ENCODE measurements around the gene ZSWIM4.

ZSWIM4 gene

GRCh38 chr19:13812544-13812943 is 17.3 kb downstream of the ZSWIM4 start:
- DNase-seq (ENCODE audit: low spot score): no peak

DNA sequence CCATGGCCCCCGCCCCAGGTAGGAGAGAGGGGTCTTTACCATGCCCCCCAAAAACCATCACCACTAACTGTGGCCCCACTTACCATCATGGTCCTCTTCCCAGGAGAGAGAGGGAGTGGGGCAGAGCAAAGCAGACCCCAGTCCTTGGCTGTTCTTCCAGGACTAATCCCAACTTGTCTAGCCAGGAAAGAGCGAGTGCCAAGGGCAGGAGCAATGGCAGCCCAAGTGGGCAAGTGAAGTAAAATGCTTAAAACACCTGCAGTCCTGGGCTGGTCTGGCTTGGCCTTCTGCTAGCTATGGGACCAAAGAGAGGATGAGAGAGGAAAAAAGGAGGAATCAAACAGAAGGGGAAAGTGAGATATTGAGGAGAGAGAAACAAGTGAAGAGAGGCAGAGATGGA is 17.9 kb downstream of the ZSWIM4 start:
- DNase-seq (ENCODE audit: low spot score): no peak

DNA sequence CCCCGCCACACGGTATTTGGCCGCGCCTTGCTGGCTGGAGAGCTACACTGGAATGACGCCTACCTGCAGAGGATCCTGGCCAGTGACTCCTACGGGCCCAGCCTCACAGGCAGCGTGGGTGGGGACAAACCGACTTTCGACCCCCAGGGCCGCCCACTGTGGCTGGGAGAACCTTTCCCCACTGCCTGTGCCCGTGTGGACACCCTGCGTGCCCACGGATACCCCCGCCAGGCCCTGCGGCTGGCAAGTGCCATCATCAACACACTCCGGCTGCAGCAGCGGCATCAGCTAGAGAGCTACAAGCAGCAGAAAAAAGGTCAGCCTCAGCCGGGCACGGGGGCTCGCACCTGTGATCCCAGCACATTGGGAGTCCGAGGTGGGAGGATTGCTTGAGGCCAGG is 19.3 kb downstream of the ZSWIM4 start:
- DNase-seq (ENCODE audit: low spot score): no peak

DNA sequence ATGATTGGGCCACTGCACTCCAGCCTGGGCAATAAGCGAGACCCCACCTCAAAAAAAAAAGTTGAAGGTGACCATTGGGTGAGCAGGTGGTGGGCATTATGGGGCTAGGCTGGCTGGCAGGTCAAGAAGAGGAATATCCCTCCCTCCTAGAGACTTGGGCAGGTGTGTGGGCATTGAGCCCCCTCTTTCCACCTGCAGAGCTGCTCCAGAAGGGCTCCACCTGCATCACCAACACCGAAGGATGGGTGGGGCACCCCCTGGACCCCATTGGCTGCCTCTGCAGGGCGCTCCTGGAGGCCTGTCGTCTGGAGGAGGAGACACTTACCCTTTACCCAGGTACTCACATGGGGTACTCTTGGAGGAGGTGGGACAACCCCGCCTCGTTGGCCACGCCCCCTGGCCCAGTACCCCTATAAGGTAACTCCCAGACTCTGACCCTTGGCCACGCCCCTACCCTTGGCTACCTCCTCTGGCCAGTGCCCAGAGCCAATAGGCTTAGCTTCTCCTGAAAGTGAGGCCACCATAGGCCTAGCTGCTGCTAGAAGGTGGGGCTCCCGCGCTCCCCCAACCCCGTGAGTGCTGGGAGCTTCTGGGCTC is 21.9 kb downstream of the ZSWIM4 start:
- DNase-seq (ENCODE audit: low spot score): no peak

DNA sequence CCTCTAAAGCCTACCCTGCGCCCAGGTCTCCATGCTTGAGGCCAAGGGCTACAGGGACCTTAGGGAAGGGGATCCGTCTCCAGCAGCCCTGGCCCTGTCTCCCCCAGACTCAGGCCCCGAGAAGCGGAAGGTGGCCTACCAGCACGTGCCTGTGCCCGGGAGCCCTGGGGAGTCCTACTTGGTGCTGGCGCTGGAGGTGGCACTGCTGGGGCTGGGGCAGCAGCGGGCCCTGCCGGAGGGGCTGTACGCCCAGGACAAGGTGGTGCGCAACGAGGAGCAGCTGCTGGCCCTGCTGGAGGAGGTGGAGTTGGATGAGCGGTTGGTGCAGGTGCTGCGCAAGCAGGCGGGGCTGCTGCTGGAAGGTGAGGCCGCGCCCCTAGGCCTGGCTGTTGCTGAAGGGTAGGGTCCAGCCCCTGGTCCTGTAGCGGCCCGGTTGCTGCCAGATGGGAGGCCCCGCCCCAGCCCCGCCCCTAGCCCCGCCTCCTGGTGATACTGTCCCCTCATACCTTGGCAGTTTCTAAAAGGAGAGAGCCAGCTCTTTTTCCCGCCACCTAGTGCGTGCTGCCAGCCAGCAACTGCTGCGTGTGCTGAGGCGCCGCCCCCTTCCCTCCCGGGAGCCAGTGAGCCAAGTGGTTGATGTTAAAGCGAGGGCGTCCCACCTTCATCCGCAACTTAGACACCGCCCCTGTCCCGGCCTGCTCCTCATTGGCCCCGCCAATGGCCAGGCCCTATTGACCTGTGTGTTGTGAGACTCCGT is 22.6 kb downstream of the ZSWIM4 start:
- DNase-seq (ENCODE audit: low spot score): no peak

DNA sequence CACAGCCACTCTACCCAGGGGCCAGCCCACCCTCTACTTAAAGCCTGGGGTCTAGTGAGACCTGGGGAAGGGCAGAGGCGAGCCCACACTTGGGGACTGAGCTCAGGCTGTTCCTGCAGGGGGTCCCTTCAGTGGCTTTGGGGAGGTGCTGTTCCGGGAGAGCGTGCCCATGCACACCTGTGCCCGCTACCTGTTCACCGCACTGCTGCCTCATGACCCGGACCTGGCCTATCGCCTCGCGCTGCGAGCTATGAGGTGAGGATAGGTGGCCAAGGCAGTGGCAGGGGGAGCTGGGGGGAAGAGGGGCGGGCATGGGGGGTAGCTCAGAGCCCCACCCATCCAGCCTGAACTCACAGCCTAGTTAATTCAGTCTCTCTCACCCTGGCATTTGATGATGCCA is 24.0 kb downstream of the ZSWIM4 start:
- DNase-seq (ENCODE audit: low spot score): no peak

DNA sequence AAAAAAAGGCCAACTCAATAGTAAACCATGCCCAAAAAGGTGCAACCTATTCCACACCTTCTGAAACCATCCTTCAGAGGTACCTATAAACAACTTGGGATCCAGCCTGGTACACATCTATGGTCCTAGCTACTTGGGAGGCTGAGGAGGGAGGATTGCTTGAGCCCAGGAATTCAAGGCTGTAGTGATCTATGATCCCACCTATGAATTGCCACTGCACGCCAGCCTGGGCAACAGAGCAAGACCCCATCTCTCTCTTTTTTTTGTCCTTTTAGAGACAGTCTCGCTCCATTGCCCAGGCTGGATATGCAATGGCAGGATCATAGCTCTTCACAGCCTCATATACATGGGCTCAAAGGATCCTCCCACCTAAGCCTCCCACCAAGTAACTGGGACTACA is 26.0 kb downstream of the ZSWIM4 start:
- no peak for DNase-seq (ENCODE audit: low spot score)

DNA sequence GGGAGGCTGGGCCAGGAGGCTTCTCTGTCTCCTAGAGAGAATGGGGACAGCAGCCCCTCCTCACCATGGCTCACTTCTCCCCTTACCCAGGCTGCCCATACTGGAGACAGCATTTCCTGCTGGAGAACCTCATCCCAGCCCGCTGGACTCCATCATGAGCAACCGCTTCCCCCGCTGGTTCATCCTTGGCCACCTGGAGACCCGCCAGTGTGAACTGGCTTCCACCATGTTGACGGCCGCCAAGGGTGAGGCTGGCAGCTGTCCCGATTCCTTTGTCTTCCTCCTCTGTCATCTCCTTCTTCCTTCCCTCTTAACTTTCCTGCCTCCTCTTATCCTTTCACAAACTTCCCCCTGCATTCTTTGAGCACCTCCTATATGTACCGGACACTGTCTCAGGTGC is 28.0 kb downstream of the ZSWIM4 start:
- no peak for DNase-seq (ENCODE audit: low spot score)

- DNase-seq (ENCODE audit: low spot score): no peak
Observed at GRCh38 chr19:13823901-13824300, 28.7 kb downstream of the ZSWIM4 start.

DNA sequence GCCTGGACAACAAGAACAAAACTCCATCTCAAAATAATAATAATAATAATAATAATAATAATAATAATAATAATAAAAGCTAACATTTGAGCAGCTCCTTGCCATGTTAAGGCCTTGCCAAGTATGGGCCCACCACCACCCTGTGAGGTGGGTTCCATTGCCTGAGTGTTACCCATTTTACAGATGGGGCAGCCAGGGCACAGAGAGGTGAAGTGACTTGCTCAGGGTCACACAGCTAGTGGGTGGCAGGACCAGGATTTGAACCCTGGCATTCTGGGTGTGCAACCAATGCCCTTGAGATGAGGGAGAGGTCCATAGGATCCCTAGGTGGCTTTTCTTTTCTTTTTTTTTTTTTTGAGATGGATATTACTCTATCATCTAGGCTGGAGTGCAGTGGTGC is 29.5 kb downstream of the ZSWIM4 start:
- DNase-seq (ENCODE audit: low spot score): no peak

- DNase-seq (ENCODE audit: low spot score): no peak
Observed at GRCh38 chr19:13825489-13826441, 30.5 kb downstream of the ZSWIM4 start.

DNA sequence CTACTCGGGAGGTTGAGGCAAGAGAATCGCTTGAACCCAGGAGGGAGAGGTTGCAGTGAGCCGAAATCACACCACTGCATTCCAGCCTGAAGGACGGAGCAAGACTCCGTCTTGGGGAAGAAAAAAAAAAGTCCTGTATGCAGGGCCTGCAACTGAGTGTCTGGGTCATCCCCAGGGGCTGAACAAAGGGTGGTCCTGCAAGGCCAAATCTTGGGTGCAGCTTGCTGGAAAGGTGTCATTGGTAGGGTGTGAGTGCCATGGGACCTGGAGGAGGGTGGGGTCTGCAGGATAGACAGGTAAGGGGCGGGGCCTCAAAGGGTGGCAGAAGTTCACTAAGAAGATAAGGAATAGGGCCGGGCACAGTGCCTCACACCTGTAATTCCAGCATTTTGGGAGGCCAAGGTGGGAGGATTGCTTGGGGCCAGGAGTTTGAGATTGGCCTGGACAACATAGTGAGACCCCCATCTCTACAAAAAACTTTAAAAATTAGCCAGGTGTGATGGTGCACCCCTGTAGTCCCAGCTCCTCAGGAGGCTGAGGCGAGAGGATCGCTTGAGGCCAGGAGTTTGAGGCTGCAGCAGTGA is 31.5 kb downstream of the ZSWIM4 start:
- DNase-seq (ENCODE audit: low spot score): no peak

- no peak for DNase-seq (ENCODE audit: low spot score)
Observed at GRCh38 chr19:13827656-13828055, 32.4 kb downstream of the ZSWIM4 start.

DNA sequence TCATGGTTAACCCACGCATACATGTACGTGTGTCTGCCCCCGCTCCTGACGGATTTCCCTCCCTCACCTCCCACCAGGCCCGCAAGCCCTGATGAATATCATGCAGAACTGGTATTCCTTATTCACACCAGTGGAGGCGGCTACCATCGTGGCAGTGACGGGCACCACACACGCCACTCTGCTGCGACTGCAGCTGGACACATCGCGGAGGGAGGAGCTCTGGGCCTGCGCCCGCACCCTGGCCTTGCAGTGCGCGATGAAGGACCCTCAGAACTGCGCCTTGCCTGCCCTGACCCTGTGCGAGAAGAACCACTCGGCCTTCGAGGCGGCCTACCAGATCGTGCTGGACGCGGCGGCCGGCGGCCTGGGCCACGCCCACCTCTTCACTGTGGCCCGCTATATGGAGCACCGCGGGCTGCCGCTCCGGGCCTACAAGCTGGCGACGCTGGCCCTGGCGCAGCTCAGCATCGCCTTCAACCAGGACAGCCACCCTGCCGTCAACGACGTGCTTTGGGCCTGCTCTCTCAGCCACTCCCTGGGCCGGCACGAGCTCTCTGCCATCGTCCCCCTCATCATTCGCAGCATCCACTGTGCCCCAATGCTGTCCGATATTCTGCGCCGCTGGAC is 35.0 kb downstream of the ZSWIM4 start:
- no peak for DNase-seq (ENCODE audit: low spot score)

DNA sequence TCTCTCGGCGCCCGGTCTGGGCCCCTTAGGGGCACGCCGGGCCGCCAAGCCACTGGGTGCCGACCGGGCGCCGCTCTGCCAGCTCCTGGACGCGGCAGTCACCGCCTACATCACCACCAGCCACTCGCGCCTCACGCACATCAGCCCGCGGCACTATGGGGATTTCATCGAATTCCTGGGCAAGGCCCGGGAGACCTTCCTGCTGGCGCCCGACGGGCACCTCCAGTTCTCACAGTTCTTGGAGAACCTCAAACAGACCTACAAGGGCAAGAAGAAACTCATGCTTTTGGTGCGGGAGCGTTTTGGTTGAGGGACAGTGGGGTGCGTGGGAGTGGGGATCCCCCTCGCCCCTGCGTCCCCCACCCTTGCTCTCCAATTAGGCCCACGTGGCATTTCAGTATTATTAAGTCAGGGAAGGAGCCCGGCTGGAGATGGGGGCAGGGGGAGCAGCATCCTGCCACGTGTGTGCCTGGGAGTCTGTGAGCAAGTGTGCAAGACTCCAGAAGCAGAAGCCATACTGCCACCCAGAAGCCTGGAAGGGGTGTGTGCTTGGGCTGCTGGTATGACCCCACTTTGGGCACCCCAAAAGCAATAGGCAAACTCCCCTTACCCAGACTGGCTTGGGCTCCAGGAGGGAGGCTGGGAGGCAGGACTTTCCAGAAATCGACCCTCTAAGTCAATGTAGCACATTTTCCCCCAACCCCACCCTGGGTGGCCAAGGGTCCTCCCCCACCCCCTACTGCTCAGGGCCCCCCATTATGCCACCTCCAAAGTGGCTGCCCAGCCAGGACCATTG is 35.7 kb downstream of the ZSWIM4 start:
- no peak for DNase-seq (ENCODE audit: low spot score)

- no peak for DNase-seq (ENCODE audit: low spot score)
Observed at GRCh38 chr19:13831537-13832467, 36.6 kb downstream of the ZSWIM4 start.

DNA sequence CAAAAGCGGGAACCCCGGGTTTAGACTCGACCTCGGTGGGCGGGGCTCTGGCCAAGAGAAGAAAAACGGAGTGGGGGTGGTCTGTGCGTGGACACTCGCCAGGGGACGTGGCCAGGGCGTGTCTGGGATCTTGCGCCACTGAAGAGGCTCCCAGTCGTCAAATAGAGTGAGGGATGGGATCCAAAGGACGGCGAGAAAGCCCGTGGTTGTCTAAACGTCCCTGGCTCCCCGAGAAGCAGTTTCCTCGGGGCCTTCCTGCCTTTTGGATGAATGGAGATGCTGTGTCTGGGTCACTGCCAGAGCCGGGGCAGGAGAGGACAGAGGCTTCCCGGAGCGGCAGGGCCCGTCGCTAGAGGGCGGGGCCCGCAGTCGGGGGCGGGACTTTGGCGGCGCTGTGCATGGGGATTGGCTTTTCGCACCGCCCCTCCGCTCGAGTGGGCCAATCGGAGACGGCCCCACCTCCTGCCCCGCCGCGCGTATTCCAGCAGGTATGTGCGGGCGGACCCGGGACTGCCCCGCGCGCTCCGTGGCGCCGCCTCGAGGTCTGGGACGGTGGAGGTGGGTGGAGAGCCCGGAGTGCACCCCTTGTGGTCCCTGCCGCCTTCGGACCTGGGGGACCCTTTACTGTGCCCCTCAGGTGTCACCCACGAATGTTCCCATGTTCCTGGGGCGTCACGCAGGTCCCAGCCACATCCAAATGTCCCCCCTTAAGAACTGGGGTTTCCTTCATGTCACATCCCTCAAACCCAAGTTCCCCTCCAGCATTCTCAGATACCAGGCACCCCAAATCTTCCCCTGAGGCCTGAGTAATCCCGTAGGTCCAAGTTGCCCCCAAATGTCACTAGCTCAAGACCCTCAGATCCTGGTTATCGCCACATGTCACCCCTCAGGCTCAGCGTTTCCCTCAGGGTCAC is 38.3 kb downstream of the ZSWIM4 start:
- DNase-seq (ENCODE audit: low spot score): peak; percentile 93

GRCh38 chr19:13834244-13835069 is 39.2 kb downstream of the ZSWIM4 start:
- DNase-seq (ENCODE audit: low spot score): no peak

All from hepatic stellate cell (primary cell).